Measurements from ENCODE around the gene ADAM33. TPM values are rescaled to one million over a fixed set of nuclear protein-coding genes. Genes with fewer than 3 reads are reported as not detected.

The ADAM33 gene
- total RNA-seq, 1 donor from 2014 or later: 87.4 TPM

DNA sequence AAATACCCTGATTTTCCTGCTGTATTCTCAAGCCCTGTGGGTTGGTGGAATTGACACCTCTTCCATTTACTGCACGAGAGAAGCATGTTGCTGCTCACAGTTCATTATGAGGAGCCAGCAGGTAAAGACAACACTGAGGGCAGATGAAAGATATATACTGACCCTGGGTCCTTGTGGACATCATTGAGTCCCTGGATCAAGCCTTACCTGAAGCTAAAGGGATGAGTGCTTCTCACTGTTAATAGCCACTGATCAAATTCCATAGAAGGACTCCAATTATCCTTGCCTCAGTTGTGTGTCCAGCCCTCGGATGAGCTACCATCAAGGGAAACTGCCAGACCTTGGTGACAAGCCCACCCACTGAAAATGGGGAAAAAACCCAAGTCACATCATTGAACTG lies 38.3 kb upstream of the ADAM33 start:
- DNase-seq (ENCODE audit: low spot score in 2 of 2, unreplicated experiment in 2 of 2): no peak
- H3K27ac Mint-ChIP-seq: no peak overlapping the region
- H3K4me1 Mint-ChIP-seq: no peaks in the 10 kb centered on the region
- H3K27me3 Mint-ChIP-seq (ENCODE audit: low read depth): peaks cover 34% of the 10 kb centered on the region
- H3K4me3 Mint-ChIP-seq: no peak overlapping the region
- no peaks in the 10 kb centered on the region for H3K9me3 Mint-ChIP-seq
- no peaks in the 10 kb centered on the region for H3K36me3 Mint-ChIP-seq
- TF ChIP-seq, protein P1, sequence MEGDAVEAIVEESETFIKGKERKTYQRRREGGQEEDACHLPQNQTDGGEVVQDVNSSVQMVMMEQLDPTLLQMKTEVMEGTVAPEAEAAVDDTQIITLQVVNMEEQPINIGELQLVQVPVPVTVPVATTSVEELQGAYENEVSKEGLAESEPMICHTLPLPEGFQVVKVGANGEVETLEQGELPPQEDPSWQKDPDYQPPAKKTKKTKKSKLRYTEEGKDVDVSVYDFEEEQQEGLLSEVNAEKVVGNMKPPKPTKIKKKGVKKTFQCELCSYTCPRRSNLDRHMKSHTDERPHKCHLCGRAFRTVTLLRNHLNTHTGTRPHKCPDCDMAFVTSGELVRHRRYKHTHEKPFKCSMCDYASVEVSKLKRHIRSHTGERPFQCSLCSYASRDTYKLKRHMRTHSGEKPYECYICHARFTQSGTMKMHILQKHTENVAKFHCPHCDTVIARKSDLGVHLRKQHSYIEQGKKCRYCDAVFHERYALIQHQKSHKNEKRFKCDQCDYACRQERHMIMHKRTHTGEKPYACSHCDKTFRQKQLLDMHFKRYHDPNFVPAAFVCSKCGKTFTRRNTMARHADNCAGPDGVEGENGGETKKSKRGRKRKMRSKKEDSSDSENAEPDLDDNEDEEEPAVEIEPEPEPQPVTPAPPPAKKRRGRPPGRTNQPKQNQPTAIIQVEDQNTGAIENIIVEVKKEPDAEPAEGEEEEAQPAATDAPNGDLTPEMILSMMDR (IDR thresholded peaks at IDR 0.05; ENCODE audit: unreplicated experiment): no peak

DNA sequence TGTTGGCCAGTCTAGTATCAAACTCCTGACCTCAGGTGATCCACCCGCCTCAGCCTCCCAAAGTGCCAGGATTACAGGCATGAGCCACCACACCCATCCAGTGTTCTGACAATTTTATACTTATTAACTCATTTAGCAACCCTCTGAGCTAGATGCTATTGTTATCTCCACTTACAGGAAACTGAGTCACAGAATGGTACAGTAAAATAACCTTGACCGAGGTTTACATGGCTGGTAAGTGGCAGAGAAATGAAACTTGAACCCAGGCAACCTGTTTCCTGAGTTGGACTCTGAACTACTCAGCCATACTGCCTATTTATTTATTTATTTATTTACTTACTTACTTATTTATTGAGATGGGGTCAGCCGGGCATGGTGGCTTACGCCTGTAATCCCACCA lies 37.2 kb upstream of the ADAM33 start:
- Mint-ChIP-seq H3K36me3 (no peaks in the 10 kb centered on the region), H3K4me1 (no peaks in the 10 kb centered on the region), H3K9me3 (no peaks in the 10 kb centered on the region), H3K4me3 (no peak overlapping the region), H3K27ac (no peak overlapping the region), H3K27me3 (ENCODE audit: low read depth) (peaks cover 27% of the 10 kb centered on the region)
- TF ChIP-seq, protein P1 (IDR thresholded peaks at IDR 0.05; ENCODE audit: unreplicated experiment): no peak
- DNase-seq (ENCODE audit: low spot score in 2 of 2, unreplicated experiment in 2 of 2): no peak

DNA sequence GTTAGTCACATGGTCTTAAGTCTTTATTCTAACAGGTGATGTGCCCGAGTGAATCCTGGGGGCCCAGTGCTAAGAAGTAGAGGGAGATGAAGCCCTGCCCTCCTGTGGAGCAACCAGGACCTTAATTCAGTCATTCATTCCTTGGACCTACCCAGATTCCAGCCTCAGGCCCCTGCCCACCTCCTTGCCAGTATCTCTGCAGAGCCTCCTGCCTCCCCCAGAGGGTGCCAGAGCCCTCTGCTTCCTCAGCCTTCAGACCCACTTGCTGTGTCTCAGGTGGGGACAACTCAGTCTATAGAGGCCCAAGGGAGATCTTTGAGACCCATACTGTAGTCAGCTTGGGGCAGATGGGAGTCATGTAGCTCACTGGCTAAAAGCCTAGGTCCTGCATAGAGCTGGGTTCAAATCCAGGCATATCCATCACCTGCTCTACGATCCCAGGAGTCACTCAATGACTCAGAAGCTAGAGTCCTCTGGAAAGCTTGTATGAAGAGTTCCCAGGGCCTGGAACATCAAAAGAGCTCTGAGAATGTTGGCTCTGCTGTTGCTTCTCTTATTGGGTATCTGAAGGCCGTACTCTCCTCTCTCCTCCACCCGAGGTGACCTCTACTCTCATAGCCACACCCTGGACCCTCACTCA lies 34.5 kb upstream of the ADAM33 start:
- Mint-ChIP-seq H3K9me3 (no peaks in the 10 kb centered on the region), H3K36me3 (no peaks in the 10 kb centered on the region), H3K4me1 (no peaks in the 10 kb centered on the region), H3K4me3 (no peak overlapping the region), H3K27me3 (ENCODE audit: low read depth) (peaks cover 17% of the 10 kb centered on the region), H3K27ac (no peak overlapping the region)
- TF ChIP-seq, protein P1 (IDR thresholded peaks at IDR 0.05; ENCODE audit: unreplicated experiment): peak; percentile 39
- peak in 1 of 2 experiments; percentile 66 for DNase-seq (ENCODE audit: low spot score in 2 of 2, unreplicated experiment in 2 of 2)

DNA sequence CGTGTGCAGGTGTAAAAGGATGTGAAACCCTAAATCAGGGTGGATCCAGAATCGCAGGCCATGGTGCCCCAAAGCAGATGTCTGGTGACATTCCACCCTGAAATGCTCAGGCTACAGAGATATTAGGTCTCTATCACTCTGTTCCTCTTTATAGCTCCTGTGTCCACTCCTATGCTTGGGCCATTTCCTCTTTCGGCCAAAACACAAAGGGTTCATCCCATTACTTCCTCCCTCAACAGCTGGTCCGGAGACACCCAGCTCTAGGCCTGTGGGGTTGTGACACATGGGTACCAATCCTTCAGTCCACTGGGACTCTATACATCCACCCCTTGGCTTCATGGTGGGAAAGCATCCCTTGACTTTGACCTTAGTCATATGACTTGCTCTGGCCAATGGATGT lies 32.3 kb upstream of the ADAM33 start:
- no peak overlapping the region for H3K27ac Mint-ChIP-seq
- TF ChIP-seq, protein P1 (IDR thresholded peaks at IDR 0.05; ENCODE audit: unreplicated experiment): no peak
- DNase-seq (ENCODE audit: low spot score in 2 of 2, unreplicated experiment in 2 of 2): no peak
- no peaks in the 10 kb centered on the region for H3K36me3 Mint-ChIP-seq
- no peak overlapping the region for H3K4me3 Mint-ChIP-seq
- H3K9me3 Mint-ChIP-seq: no peaks in the 10 kb centered on the region
- H3K27me3 Mint-ChIP-seq (ENCODE audit: low read depth): no peaks in the 10 kb centered on the region
- H3K4me1 Mint-ChIP-seq: no peaks in the 10 kb centered on the region

DNA sequence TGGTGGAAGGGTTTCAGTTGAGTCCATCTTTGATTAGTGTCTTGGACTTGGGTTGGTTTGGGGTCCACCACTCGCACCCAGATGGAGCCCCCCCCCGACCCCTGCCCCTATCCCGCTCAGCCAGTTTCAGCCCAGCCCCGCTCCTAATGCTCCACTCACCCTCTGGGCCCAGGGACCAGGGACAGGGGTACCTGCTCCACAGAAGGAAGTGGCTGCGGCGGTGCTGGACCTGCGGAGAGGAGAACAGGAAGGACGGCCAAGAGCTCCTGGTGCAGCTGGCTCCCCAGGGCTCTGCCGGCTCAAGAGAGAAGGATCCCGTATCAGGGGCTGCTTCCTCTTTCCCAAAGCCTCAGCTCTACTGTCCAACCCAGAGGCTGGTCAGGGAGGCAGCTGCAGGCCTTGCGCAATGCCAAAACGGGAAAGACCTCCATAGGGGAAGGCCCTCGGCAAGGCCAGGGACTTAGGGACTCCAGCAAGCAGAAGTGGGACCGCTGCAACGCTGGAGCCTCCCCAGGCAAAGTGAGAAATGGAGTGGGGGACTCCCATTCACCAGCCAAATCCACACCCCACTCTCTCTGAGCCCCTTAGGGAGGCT lies 30.6 kb upstream of the ADAM33 start, which contains the start of gene SIGLEC1:
Gene SIGLEC1 (minus strand): TSS at position 322 of the 595 bp plus-strand sequence. CDS start 5,472 bp downstream, outside the sequence.
- TF ChIP-seq, protein P1 (IDR thresholded peaks at IDR 0.05; ENCODE audit: unreplicated experiment): no peak

More for the DNA sequence above, 30.6 kb upstream of the ADAM33 start, which contains the start of gene SIGLEC1:
- H3K4me1 Mint-ChIP-seq: no peaks in the 10 kb centered on the region
- no peaks in the 10 kb centered on the region for H3K36me3 Mint-ChIP-seq
- no peak for DNase-seq (ENCODE audit: low spot score in 2 of 2, unreplicated experiment in 2 of 2)
- no peaks in the 10 kb centered on the region for H3K27me3 Mint-ChIP-seq (ENCODE audit: low read depth)
- no peak within 1 kb of the TSS for H3K4me3 Mint-ChIP-seq
- no peaks in the 10 kb centered on the region for H3K9me3 Mint-ChIP-seq
- H3K27ac Mint-ChIP-seq: no peak within 1 kb of the TSS

All from mesothelial cell of epicardium (in vitro differentiated cells).